ENCODE results near the gene TPCN2.

DNA sequence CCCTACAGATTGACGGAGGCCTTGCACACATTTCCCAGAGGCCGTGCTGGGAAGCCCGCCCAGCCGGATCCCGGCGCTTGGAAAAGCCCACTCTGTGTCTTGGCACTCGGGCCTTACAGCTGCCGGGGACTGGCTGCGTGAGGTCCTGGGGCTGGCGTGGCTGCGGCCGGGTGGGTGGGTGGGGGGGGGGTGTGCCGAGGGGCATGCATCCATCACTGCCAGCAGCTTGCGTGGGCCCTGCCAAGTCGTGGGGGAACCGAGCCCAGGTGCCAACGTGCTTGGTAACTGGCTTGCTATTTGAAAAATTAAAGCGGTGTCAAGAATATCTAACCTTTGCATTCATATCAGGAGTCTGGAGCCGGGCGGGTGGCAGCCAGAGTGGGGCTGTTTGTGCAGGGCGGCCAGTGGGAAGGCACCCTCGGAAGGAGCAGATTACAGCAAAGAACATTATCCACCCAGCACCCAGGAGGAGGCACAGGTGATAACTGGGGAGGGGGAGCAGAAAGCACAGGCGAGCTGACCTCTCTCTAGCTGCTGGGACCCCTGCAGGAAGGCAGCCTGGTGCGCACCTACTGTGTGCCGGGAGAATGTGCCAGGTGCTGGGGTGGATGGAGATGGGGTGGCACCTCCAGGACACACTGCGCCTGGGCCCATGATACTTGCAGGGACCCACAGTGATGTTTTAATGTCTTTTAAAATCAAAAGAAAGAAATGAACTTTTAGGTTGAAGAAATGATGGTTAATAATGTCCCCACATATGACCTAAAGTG lies 78.5 kb downstream of the TPCN2 start:
- TF ChIP-seq, protein P1, sequence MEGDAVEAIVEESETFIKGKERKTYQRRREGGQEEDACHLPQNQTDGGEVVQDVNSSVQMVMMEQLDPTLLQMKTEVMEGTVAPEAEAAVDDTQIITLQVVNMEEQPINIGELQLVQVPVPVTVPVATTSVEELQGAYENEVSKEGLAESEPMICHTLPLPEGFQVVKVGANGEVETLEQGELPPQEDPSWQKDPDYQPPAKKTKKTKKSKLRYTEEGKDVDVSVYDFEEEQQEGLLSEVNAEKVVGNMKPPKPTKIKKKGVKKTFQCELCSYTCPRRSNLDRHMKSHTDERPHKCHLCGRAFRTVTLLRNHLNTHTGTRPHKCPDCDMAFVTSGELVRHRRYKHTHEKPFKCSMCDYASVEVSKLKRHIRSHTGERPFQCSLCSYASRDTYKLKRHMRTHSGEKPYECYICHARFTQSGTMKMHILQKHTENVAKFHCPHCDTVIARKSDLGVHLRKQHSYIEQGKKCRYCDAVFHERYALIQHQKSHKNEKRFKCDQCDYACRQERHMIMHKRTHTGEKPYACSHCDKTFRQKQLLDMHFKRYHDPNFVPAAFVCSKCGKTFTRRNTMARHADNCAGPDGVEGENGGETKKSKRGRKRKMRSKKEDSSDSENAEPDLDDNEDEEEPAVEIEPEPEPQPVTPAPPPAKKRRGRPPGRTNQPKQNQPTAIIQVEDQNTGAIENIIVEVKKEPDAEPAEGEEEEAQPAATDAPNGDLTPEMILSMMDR (IDR thresholded peaks at IDR 0.05), result no peak
- TF ChIP-seq EP300 (IDR thresholded peaks at IDR 0.05) (no peak), POLR2A (IDR thresholded peaks at IDR 0.05) (no peak), POLR2AphosphoS5 (IDR thresholded peaks at IDR 0.05) (no peak)
